Measurements from ENCODE around the gene CEMIP. TPM values are rescaled to one million over a fixed set of nuclear protein-coding genes. Genes with fewer than 3 reads are reported as not detected.
A peak's percentile ranks its signal among the peaks of the same experiment; 100 is the strongest.

The CEMIP gene
- total and polyA plus RNA-seq, 2 experiments from 2014 or later = 0.27 to 2.1 TPM

- peaks cover 9% of the 10 kb centered on the region; the same call in 2 of the 3 replicates for H3K36me3 Mint-ChIP-seq (ENCODE audit: low read depth)
- no peaks in the 10 kb centered on the region for H3K9me3 Mint-ChIP-seq
- H3K4me1 Mint-ChIP-seq = peaks cover 25% of the 10 kb centered on the region
- Histone ChIP-seq H3K4me1 (ENCODE audit: insufficient read depth) (peaks cover 10% of the 10 kb centered on the region; the same call in 1 of the 2 replicates), H3K27ac (ENCODE audit: low read depth) (no peak overlapping the region), H2AFZ (no peak overlapping the region), H3F3A (replicated peaks; ENCODE audit: low read depth) (no peaks in the 10 kb centered on the region), H3K79me2 (replicated peaks; ENCODE audit: insufficient read depth) (peaks cover 7% of the 10 kb centered on the region; the same call in 1 of the 2 replicates), H3K4me2 (no peak overlapping the region), H3K9me2 (ENCODE audit: insufficient read depth) (no peaks in the 10 kb centered on the region), H4K20me1 (replicated peaks; ENCODE audit: insufficient read depth) (peaks cover under 1% of the 10 kb centered on the region; the same call in 1 of the 2 replicates), H3K4me3 (no peak overlapping the region), H3K36me3 (ENCODE audit: insufficient read depth) (no peaks in the 10 kb centered on the region), H3K27me3 (ENCODE audit: insufficient read depth) (no peaks in the 10 kb centered on the region)
- DNase-seq (ENCODE audit: low spot score) = no peak
- no peak for ATAC-seq
- no peak overlapping the region for H3K4me3 Mint-ChIP-seq
- TF ChIP-seq, protein P1, sequence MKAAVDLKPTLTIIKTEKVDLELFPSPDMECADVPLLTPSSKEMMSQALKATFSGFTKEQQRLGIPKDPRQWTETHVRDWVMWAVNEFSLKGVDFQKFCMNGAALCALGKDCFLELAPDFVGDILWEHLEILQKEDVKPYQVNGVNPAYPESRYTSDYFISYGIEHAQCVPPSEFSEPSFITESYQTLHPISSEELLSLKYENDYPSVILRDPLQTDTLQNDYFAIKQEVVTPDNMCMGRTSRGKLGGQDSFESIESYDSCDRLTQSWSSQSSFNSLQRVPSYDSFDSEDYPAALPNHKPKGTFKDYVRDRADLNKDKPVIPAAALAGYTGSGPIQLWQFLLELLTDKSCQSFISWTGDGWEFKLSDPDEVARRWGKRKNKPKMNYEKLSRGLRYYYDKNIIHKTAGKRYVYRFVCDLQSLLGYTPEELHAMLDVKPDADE (IDR thresholded peaks at IDR 0.05) = no peak
- TF ChIP-seq JUNB (IDR thresholded peaks at IDR 0.05; ENCODE audit: unreplicated experiment) (no peak), ZNF331 (CRISPR knock-in tag; IDR thresholded peaks at IDR 0.05; ENCODE audit: low read depth) (no peak), STAT1 (IDR thresholded peaks at IDR 0.05; ENCODE audit: unreplicated experiment) (no peak), ZNF114 (CRISPR knock-in tag; IDR thresholded peaks at IDR 0.05) (no peak)
- TF ChIP-seq, protein P2, sequence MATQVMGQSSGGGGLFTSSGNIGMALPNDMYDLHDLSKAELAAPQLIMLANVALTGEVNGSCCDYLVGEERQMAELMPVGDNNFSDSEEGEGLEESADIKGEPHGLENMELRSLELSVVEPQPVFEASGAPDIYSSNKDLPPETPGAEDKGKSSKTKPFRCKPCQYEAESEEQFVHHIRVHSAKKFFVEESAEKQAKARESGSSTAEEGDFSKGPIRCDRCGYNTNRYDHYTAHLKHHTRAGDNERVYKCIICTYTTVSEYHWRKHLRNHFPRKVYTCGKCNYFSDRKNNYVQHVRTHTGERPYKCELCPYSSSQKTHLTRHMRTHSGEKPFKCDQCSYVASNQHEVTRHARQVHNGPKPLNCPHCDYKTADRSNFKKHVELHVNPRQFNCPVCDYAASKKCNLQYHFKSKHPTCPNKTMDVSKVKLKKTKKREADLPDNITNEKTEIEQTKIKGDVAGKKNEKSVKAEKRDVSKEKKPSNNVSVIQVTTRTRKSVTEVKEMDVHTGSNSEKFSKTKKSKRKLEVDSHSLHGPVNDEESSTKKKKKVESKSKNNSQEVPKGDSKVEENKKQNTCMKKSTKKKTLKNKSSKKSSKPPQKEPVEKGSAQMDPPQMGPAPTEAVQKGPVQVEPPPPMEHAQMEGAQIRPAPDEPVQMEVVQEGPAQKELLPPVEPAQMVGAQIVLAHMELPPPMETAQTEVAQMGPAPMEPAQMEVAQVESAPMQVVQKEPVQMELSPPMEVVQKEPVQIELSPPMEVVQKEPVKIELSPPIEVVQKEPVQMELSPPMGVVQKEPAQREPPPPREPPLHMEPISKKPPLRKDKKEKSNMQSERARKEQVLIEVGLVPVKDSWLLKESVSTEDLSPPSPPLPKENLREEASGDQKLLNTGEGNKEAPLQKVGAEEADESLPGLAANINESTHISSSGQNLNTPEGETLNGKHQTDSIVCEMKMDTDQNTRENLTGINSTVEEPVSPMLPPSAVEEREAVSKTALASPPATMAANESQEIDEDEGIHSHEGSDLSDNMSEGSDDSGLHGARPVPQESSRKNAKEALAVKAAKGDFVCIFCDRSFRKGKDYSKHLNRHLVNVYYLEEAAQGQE (IDR thresholded peaks at IDR 0.05; ENCODE audit: unreplicated experiment) = no peak
- H3K27ac Mint-ChIP-seq = no peak overlapping the region
- no peaks in the 10 kb centered on the region for H3K27me3 Mint-ChIP-seq (ENCODE audit: insufficient read depth, low read depth, poor library complexity)
Observed at GRCh38 chr15:80753161-80753560, 26.0 kb upstream of the CEMIP start.

- Histone ChIP-seq H3K4me3 (no peak overlapping the region), H3K36me3 (ENCODE audit: insufficient read depth) (no peaks in the 10 kb centered on the region), H3K27me3 (ENCODE audit: insufficient read depth) (no peaks in the 10 kb centered on the region), H3K27ac (ENCODE audit: low read depth) (no peak overlapping the region), H3K4me1 (ENCODE audit: insufficient read depth) (peaks cover 10% of the 10 kb centered on the region; the same call in 1 of the 2 replicates), H2AFZ (no peak overlapping the region), H3K79me2 (replicated peaks; ENCODE audit: insufficient read depth) (no peaks in the 10 kb centered on the region), H3K9me2 (ENCODE audit: insufficient read depth) (no peaks in the 10 kb centered on the region), H3K4me2 (no peak overlapping the region), H3F3A (replicated peaks; ENCODE audit: low read depth) (no peaks in the 10 kb centered on the region), H4K20me1 (replicated peaks; ENCODE audit: insufficient read depth) (peaks cover 5% of the 10 kb centered on the region; the same call in 1 of the 2 replicates)
- no peaks in the 10 kb centered on the region for H3K27me3 Mint-ChIP-seq (ENCODE audit: insufficient read depth, low read depth, poor library complexity)
- no peak overlapping the region for H3K4me3 Mint-ChIP-seq
- H3K36me3 Mint-ChIP-seq (ENCODE audit: low read depth) = peaks cover 9% of the 10 kb centered on the region; the same call in 2 of the 3 replicates
- H3K9me3 Mint-ChIP-seq = no peaks in the 10 kb centered on the region
- peak overlapping the region; percentile 50; the same call in 1 of the 2 replicates for H3K27ac Mint-ChIP-seq
- peaks cover 22% of the 10 kb centered on the region for H3K4me1 Mint-ChIP-seq
- no peak for DNase-seq (ENCODE audit: low spot score)
- no peak for ATAC-seq
- TF ChIP-seq CREB1 (CRISPR knock-in tag; IDR thresholded peaks at IDR 0.05; ENCODE audit: low read depth) (no peak), STAT1 (IDR thresholded peaks at IDR 0.05; ENCODE audit: unreplicated experiment) (no peak), POLR2AphosphoS5 (IDR thresholded peaks at IDR 0.05; ENCODE audit: low read depth) (no peak), JUNB (IDR thresholded peaks at IDR 0.05; ENCODE audit: unreplicated experiment) (no peak), CTCF (conservative IDR thresholded peaks at IDR 0.05; ENCODE audit: low read depth in 2 of 2) (no peak), NANOG (IDR thresholded peaks at IDR 0.05; ENCODE audit: borderline replicate concordance) (no peak), EZH2phosphoT487 (IDR thresholded peaks at IDR 0.05; ENCODE audit: unreplicated experiment) (no peak), ZNF114 (CRISPR knock-in tag; IDR thresholded peaks at IDR 0.05) (no peak), ZNF331 (CRISPR knock-in tag; IDR thresholded peaks at IDR 0.05; ENCODE audit: low read depth) (no peak), EZH2 (IDR thresholded peaks at IDR 0.05; ENCODE audit: low read depth, unreplicated experiment) (no peak)
- TF ChIP-seq, protein P2 (IDR thresholded peaks at IDR 0.05; ENCODE audit: unreplicated experiment) = no peak
Observed at GRCh38 chr15:80754014-80754413, 25.2 kb upstream of the CEMIP start.
